HG02642 (cell line): ENCODE results near the gene ACE.

ENCODE experiments used
- ATAC-seq: cut with Tn5 transposase; IDR thresholded peaks from one replicate; pipeline ENCODE4 v1.9.1; 2021; ENCODE audit warnings: mild to moderate bottlenecking; ENCODE audit not compliant: unreplicated experiment, poor library complexity

The ACE gene

DNA sequence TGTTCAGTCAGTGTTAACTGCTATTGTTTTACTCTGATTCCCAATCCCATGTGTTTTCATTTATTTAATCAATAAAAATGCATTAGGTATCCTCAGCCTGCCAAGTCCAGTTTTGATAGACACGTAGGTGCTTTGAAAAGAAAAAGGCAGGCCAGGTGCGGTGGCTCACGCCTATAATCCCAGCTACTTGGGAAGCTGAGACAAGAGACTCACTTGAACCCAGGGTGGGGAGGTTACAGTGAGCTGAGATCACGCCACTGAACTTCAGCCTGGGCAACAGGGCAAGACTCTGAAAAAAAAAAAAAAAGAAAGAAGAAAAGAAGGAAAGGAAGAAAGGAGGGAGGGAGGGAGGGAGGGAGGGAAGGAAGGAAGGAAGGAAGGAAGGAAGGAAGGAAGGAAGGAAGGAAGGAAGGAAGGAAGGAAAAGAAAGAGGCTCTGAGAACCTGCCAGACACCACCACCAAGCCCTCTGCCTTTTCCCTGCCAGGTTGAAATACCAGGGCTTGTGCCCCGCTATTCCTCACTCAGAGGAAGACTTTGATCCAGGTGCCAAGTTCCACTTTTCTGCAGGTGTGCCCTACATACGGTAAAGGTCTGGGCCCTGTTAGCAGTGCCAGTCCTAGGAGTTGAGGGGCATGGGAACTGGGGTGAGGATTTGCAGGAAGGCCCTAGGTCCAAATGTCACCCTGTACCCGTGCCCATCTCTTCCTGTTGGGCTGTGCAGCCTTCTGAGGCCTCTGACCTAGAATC, 36.2 kb downstream of the ACE start:
- no peak for ATAC-seq

DNA sequence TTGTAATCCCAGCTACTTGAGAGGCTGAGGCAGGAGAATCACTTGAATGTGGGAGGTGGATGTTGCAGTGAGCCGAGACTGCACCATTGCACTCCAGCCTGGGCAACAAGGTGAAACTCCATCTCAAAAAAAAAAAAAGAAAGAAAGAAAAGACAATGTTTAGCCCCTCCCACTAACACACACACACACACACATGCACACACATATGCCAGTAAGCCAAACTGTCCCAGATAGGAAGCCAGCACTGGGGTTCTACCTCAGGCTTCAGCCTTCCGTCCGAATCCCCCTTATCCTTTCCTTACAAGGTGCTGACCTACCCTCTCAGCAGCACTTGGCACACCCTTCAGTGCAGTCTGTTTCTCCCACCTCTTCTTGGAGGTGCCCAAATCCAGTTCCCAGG, 37.6 kb downstream of the ACE start:
- ATAC-seq: no peak

GRCh38 chr17:63514974-63515373, 38.1 kb downstream of the ACE start:
- ATAC-seq: no peak

- ATAC-seq: no peak
Measured at GRCh38 chr17:63515426-63515825, 38.6 kb downstream of the ACE start.

GRCh38 chr17:63516910-63517824, 40.3 kb downstream of the ACE start:
- ATAC-seq: no peak

- no peak for ATAC-seq
Measured at GRCh38 chr17:63517825-63518534, 41.1 kb downstream of the ACE start.

DNA sequence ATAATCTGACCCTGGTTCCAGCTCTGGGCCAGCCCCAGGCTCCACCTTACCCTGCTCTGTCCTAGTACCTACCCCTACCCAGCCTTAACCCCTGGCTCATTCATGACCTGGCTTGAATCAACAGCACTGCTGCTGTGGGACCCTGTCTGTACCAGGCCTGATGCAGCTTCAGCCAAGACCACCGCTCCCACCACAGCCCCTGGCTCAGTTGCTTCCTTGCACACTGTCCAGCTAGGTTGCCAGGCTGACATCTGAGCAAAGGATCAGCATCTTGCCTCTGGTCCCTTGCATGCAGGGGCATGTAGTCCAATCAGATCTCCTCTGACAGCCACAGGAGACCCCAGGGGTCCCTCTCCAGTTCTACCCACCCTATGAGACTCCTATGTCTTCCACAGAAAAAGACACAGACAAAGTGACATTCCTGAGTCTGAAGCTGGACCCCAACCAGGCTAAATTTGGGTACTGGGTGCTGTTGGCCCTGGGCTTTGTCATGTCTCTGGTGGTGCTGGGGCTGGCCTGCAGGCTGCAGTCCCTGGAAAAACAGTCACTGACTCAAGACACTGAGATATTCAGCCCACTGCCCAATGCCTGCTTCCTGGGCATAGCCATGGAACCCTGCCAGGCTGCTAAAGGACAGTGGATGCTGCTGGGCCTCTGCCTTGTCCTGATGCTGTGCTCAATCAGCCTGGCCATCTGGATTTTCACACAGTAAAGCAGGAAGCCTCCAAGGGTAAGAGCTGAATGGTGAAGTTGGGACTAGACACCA, 42.4 kb downstream of the ACE start:
- no peak for ATAC-seq

GRCh38 chr17:63519972-63520882, 43.4 kb downstream of the ACE start:
- ATAC-seq: no peak

DNA sequence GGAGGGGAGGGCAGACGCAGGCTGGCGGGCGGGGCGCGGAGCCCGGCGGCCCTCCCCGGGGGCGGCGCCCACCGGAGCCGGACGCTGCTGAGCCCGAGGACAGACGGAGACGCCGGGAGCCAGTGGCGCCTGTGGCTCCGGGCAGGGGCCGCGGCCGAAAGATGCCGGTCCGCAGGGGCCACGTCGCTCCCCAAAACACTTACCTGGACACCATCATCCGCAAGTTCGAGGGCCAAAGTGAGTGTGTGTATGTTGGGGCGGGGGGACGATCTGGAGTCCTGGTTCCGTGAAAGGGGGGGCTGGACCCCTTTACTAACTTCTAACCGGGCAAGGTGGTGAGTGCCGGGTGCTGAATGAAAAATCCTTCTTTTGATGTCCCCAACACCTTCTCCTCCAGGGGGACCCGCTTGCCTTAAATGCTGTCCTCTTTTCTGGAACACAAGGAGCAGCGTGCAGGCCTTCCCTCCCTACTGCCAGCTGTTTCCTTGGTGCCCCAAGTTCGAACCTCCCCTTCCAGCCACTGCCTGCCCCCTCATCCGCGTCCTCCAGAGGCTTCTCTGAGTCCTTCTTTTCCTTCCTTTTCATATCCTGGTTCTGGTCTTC, 46.5 kb downstream of the ACE start, which contains the start of gene KCNH6:
Gene KCNH6, plus strand, starts transcription at position 106 of the 603 bp plus-strand sequence. Its CDS starts 56 bp downstream, at position 162.
- no peak for ATAC-seq

GRCh38 chr17:63524051-63524450, 47.2 kb downstream of the ACE start:
- ATAC-seq: no peak

GRCh38 chr17:63525190-63525946, 48.5 kb downstream of the ACE start:
- no peak for ATAC-seq

DNA sequence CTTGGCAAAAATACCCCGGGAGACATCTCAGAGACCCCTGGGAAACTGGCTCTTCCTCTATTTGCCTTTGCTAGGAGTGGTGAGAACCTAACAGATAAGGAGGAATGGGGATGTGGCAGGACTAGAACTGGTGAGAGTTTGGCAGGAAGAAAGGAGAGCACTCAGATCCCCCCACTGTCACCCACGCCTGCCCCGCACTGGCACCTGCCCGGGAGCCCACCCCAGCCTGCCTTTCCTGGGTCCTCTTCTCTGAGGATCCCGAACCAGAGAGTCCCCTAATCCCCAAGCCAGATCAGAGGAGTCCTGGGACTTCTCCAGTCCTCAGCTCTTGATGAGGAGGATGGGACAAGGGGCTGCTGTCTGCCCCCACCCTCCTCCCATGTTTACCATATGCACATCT, 50.0 kb downstream of the ACE start:
- no peak for ATAC-seq

DNA sequence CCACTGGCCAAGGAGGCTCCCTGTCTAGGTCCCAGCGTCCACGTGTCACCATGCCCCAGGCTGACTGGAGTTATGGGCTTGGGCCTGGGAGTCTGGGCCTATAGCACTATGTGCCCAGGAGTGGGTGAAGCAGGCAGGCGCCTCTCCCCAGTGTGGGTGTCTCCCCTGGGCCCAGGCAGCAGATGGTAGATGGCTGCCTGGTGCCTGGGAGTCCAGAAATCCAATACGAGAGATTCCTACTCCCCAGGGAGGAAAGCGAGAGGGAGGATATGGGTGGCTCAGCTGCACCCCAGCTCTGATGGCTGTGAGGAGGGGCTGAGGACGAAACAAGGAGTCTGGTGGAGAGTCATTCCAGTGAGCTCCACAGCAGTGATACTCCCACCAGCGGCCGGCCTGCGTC, 51.3 kb downstream of the ACE start:
- ATAC-seq: no peak

DNA sequence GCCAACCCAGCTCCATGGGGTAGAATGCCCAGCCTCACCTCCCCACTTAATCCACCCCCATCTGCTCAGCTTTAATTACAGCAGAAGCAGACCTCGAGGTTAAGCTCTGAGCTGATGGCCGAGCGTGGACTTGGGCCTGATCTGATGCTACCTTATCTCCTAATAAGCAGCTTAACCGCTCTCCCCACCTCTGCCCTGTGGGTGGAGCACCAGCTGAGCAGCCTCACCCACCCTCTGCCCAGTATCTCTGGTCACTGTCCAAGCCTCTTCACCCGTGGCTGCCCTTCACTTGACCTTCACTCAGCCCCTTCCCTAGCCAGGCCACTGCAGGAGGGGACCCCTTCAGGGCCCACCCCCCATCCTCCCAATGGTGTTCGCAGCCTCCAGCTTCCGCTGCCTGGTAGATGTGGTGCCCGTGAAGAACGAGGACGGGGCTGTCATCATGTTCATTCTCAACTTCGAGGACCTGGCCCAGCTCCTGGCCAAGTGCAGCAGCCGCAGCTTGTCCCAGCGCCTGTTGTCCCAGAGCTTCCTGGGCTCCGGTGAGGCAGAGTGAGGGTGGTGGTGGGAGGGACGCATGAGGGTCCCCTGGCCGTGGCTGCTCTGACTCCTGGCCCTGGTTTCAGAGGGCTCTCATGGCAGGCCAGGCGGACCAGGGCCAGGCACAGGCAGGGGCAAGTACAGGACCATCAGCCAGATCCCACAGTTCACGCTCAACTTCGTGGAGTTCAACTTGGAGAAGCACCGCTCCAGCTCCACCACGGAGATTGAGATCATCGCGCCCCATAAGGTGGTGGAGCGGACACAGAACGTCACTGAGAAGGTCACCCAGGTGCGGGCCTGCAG, 53.1 kb downstream of the ACE start:
- no peak for ATAC-seq

GRCh38 chr17:63530557-63531021, 53.7 kb downstream of the ACE start:
- no peak for ATAC-seq

DNA sequence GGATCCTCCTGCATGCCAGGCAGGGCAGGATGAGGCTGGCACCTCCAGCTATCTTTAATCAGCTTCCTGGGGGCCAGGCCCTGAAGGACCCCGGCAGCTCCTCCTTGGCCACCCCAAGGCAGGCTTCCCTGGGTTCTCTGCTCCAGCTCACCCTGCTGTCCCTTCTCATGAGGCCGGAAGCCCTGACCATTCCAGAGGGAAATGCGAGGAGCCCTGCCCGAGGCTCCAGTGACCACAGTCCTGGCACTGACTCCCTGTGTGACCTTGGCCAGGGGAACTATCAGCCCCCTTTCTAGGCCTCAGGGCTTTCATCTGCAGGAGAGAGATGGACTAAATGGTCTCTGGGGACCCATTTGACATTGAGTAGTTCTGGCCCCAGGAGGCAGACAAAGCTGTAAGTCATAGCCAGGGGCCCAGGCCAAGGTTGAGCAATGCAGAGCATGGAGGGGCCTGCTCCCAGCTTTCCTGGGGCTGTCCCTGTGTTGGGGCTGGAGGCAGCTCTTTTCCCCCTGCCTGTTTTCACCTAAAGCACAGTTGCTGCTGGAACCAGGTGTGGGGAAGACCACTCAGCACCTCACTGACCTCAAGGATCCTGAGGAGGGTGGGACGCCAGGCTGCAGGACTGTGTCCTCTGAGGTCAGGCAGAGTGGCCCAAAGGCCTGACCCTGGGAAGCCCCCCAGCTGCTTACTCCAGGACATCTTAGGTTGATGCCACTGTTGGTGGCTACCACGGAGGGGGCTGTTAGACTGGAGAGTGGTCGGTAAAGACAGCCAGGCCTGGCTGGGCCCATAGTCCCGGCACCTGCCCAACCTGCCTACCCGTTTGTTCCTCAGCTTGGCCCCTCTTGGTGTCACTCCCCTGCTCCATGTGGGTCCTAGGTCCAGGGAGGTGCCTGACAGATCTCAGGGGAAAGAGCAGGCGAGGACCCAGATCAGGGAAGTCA, 54.4 kb downstream of the ACE start:
- no peak for ATAC-seq
